ENCODE data around the gene PROC.

Gene PROC

DNA sequence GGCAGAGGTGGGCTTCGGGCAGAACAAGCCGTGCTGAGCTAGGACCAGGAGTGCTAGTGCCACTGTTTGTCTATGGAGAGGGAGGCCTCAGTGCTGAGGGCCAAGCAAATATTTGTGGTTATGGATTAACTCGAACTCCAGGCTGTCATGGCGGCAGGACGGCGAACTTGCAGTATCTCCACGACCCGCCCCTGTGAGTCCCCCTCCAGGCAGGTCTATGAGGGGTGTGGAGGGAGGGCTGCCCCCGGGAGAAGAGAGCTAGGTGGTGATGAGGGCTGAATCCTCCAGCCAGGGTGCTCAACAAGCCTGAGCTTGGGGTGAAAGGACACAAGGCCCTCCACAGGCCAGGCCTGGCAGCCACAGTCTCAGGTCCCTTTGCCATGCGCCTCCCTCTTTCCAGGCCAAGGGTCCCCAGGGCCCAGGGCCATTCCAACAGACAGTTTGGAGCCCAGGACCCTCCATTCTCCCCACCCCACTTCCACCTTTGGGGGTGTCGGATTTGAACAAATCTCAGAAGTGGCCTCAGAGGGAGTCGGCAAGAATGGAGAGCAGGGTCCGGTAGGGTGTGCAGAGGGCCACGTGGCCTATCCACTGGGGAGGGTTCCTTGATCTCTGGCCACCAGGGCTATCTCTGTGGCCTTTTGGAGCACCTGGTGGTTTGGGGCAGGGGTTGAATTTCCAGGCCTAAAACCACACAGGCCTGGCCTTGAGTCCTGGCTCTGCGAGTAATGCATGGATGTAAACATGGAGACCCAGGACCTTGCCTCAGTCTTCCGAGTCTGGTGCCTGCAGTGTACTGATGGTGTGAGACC lies at the start of gene PROC:
Gene PROC (plus strand): TSS at position 128 of the 812 bp plus-strand sequence. CDS start 1,516 bp downstream, outside the sequence.
- in situ Hi-C loops (cut with HindIII; ENCODE audit: low pct_unique_long_range_greater_than_20kb, low sequenced_read_pairs), result no loop called here
- no peak for DNase-seq (ENCODE audit: low read depth in 1 of 2, low spot score in 1 of 2)
- no peak for TF ChIP-seq JUND (IDR thresholded peaks at IDR 0.05; ENCODE audit: low read depth)

DNA sequence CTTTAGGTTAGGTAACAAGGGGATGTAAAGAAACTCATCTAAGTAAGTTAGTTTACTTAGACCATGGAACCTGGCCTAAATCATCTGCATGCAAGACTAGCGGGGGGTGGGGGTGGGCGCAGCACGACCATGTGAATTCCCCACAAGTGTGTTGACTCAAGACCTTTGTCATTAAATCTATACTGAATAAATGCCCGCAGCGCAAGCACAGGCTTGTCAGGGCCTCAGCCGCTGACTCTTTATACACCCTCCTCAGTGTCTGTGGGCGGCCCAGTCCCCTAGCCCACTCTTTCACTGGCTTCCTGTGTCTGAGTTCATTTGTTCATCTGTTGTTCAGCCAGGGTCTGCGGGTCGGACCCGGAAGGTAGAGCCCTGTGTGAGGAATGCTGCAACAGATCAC lies 48.2 kb upstream of the PROC start:
- in situ Hi-C loops (cut with HindIII; ENCODE audit: low pct_unique_long_range_greater_than_20kb, low sequenced_read_pairs), result no loop called here
- no peak for DNase-seq (ENCODE audit: low read depth in 1 of 2, low spot score in 1 of 2)
- no peak for TF ChIP-seq JUND (IDR thresholded peaks at IDR 0.05; ENCODE audit: low read depth)

DNA sequence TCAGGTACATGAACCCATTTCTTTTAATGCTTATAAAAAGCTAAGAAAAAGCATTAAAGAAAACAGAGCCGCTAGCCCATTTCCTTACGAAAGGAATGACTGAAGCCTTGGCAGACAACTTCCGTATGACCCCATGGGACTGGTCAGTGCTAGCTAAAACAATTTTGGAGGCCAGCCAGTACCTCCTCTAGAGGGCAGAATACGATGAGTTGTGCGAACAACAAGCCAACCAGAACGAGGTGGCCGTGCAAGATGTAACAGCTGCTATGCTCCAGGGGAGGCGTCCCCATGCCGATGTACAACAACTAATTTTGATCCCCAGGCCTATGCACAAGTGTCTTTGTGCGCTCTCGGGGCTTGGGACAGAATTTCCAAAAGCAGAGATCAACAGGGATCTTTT lies 47.2 kb upstream of the PROC start:
- in situ Hi-C loops (cut with HindIII; ENCODE audit: low pct_unique_long_range_greater_than_20kb, low sequenced_read_pairs), result no loop called here
- no peak for DNase-seq (ENCODE audit: low read depth in 1 of 2, low spot score in 1 of 2)

DNA sequence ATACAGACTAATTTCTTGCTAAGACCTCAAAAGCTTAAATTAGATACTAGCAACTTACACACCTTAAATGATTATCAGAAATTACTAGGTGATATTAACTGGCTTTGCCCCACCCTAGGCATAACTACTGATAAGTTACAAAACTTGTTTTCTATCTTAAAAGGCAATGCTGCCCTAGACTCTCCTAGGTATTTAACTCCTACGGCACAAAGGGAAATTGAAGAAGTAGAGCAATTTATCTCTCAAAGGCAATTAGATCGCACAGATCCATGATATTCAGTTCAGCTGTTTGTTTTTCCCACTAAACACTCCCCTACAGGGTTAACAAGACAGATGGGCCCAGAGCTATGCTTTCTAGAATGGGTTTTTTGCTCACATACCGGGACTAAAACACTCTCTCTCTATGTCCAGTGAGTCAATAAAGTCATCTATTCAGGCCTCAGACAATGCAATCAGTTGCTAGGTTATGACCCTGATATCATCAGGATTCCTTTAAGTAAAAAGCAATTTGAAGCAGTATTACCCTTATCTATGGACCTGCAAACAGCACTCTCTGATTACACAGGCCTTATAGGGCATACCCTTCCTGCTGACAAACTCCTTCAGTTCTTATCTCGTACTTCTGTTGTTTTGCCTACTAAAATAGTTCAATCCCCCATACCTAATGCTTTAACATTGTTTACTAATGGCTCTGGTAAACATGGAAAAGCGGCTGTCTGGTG lies 44.7 kb upstream of the PROC start:
- no peak for DNase-seq (ENCODE audit: low read depth in 1 of 2, low spot score in 1 of 2)
- no peak for TF ChIP-seq JUND (IDR thresholded peaks at IDR 0.05; ENCODE audit: low read depth)
- in situ Hi-C loops (cut with HindIII; ENCODE audit: low pct_unique_long_range_greater_than_20kb, low sequenced_read_pairs), result no loop called here

More for the DNA sequence above, 47.2 kb upstream of the PROC start:
- no peak for TF ChIP-seq JUND (IDR thresholded peaks at IDR 0.05; ENCODE audit: low read depth)

DNA sequence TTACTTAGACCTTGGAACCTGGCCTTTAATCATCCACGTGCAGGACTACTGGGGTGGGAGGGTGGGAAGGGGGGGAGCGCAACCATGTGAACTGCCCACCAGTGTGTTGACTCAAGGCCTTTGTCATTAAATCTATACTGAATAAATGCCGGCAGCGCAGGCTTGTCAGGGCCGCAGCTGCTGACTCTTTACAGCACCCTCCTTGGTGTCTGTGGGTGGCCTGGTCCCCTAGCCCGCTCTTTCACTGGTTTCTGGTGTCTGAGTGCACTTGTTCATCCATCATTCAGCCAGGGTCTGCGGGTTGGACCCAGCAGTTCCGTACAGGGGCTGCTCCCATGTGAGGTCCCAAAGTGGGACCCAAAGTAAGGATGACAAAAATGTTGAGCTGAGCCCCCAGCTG lies 42.0 kb upstream of the PROC start:
- no peak for TF ChIP-seq JUND (IDR thresholded peaks at IDR 0.05; ENCODE audit: low read depth)
- no peak for DNase-seq (ENCODE audit: low read depth in 1 of 2, low spot score in 1 of 2)
- in situ Hi-C loops (cut with HindIII; ENCODE audit: low pct_unique_long_range_greater_than_20kb, low sequenced_read_pairs), result no loop called here

DNA sequence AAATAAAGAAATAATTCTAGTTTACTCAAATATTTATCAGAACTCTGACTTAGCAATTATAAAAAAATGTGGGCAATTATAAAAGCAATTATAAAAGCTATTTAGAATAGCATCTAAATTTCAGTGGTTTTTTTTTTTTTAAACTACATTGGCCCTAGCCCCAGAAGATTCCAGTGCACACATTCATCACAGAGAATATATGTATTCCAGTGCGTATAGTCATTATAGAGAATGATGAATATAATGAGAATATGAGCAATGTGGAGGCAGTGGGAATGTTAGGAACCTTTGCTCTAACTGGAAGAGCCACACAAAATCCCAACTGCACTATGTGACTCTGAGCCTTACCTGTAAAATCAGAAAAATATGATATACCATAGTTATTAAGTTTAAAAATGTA lies 41.0 kb upstream of the PROC start:
- DNase-seq (ENCODE audit: low read depth in 1 of 2, low spot score in 1 of 2), result no peak
- no peak for TF ChIP-seq JUND (IDR thresholded peaks at IDR 0.05; ENCODE audit: low read depth)
- in situ Hi-C loops (cut with HindIII; ENCODE audit: low pct_unique_long_range_greater_than_20kb, low sequenced_read_pairs), result no loop called here

DNA sequence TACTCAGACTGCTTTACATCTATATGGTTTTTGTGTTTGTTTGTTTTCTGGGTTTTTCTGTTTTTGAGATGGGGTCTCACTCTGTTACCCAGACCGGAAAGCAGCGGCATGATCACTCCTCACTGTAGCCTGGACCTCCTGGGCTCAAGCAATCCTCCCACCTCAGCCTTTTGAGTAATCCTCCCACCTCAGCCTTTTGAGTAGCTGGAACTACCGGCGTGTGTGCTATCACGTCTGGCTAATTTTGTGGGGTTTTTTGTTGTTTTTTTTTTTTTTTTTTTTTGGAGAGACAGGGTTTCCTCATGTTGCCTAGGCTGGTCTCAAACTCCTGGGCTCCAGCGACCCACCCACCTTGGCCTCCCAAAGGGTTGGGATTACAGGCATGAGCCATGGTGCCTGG lies 39.5 kb upstream of the PROC start:
- no peak for DNase-seq (ENCODE audit: low read depth in 1 of 2, low spot score in 1 of 2)
- no peak for TF ChIP-seq JUND (IDR thresholded peaks at IDR 0.05; ENCODE audit: low read depth)
- in situ Hi-C loops (cut with HindIII; ENCODE audit: low pct_unique_long_range_greater_than_20kb, low sequenced_read_pairs), result no loop called here

DNA sequence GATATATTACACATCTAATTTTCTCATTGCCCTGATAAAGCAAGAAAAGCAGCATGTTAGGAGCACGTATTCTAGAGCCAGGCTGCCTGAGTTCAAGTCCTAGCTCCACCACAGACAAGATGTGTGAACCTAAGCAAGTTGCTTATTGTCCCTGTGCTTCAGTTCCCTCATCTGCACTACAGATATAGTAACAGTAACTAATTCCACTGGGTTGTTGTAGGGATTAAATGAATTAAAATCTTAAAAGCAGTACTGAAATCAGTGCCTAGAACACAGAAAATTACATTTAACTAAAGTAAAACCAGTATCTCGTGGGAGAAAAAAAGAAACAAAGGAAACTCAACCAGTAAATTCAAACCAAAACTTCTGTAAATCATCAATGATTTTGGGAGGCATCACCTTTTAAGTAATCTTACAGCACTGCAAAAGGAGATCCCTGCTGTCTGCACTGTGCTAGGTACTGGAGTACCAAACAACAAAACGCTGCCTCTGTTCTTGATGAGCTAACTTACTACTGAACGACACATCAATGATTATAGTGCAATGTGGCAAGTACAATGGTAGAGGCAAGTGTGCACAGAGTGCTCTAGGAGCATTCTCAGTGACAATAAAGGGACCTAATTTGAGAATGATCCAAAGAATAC lies 38.4 kb upstream of the PROC start:
- in situ Hi-C loops (cut with HindIII; ENCODE audit: low pct_unique_long_range_greater_than_20kb, low sequenced_read_pairs), result no loop called here
- DNase-seq (ENCODE audit: low read depth in 1 of 2, low spot score in 1 of 2), result no peak
- no peak for TF ChIP-seq JUND (IDR thresholded peaks at IDR 0.05; ENCODE audit: low read depth)

DNA sequence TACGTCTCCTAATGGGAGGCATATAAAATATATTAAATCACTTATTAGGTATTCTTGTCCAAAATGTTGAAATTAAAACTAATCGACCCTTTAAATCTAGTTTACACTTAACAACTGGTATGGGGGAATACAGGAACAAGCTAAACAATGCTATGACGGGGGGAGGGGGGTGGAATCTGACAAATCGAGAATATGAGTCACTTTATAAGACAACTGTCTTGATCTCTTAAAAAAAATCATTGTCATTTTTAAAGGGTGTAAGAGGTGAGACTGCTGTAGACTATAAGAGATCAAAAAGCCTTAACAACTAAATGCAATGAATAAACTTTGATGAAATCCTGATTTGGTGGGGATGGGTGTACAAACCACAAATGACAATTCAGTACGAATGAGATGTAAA lies 36.5 kb upstream of the PROC start:
- in situ Hi-C loops (cut with HindIII; ENCODE audit: low pct_unique_long_range_greater_than_20kb, low sequenced_read_pairs), result no loop called here
- DNase-seq (ENCODE audit: low read depth in 1 of 2, low spot score in 1 of 2), result no peak
- TF ChIP-seq JUND (IDR thresholded peaks at IDR 0.05; ENCODE audit: low read depth), result no peak

DNA sequence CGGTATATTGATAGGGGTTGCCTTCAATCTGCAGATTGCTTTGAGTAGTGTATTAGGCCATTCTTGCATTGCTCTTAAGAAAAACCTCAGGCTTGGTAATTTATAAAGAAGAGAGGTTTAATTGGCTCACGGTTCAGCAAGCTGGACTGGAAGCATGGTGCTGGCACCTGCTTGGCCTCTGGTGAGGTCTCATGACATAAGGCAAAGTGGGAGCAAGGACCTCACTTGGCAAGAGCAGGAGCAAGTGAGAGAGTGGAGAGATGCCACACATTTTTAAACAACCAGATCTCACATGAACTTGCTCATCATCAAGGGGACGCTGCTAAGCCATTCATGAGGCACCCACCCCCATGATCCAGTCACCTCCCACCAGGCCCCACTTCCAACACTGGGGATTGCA lies 35.4 kb upstream of the PROC start:
- no peak for TF ChIP-seq JUND (IDR thresholded peaks at IDR 0.05; ENCODE audit: low read depth)
- no peak for DNase-seq (ENCODE audit: low read depth in 1 of 2, low spot score in 1 of 2)
- in situ Hi-C loops (cut with HindIII; ENCODE audit: low pct_unique_long_range_greater_than_20kb, low sequenced_read_pairs), result no loop called here

DNA sequence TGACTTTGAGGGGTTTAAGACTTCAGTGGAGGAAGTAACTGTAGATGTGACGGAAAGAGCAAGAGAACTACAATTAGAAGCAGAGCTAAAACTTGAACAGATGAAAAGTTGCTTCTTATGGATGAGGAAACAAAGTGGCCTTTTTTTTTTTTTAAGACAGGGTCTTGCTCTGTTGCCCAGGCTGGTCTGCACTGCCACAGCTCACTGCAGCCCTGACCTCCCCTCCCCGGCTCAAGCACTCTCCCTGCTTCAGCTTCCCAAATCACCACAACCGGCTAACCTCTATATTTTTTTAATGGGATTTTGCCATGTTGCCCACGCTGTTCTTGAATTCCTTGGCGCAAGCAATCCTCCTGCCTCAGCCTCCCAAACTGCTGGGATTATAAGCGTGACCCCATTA lies 33.7 kb upstream of the PROC start:
- in situ Hi-C loops (cut with HindIII; ENCODE audit: low pct_unique_long_range_greater_than_20kb, low sequenced_read_pairs), result no loop called here
- no peak for TF ChIP-seq JUND (IDR thresholded peaks at IDR 0.05; ENCODE audit: low read depth)
- DNase-seq (ENCODE audit: low read depth in 1 of 2, low spot score in 1 of 2), result no peak

DNA sequence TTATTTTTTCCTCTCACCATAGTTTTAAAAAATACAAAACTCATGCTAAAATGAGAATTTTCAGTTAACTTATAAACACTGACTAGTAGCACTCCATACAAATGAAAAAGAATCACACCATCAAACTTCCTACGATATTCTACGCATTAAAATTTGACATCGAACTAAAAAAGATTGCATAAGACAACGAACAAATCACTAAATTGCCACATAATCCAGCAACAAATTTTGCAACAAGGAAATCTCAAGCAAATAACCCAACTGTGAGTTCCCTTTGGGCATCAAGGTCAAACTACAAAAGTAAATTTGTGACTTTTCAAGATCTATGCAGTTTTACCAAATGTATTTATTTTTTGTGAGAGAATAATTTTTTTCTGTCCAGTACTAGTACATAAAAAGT lies 32.0 kb upstream of the PROC start:
- in situ Hi-C loops (cut with HindIII; ENCODE audit: low pct_unique_long_range_greater_than_20kb, low sequenced_read_pairs), result no loop called here
- no peak for TF ChIP-seq JUND (IDR thresholded peaks at IDR 0.05; ENCODE audit: low read depth)
- DNase-seq (ENCODE audit: low read depth in 1 of 2, low spot score in 1 of 2), result no peak

Data from T47D (cell line).